ENCODE data around the gene NUP210.

GRCh38 chr3:13316603-13317002, 103.5 kb downstream of the NUP210 start:
- TF ChIP-seq GATA2 (IDR thresholded peaks at IDR 0.05; ENCODE audit: low read depth, low read length), result no peak
- no peak for TF ChIP-seq GATA3 (IDR thresholded peaks at IDR 0.05; ENCODE audit: low read depth, low read length)
